Measurements from ENCODE around the gene TEX52. TPM values are rescaled to one million over a fixed set of nuclear protein-coding genes. Genes with fewer than 3 reads are reported as not detected.

The TEX52 gene
- total and polyA plus RNA-seq, 2 of the 13 experiments (the other 11 are each of a cell fraction or from before 2014, with no cell fraction given), result 0.05 TPM; not detected in 1

DNA sequence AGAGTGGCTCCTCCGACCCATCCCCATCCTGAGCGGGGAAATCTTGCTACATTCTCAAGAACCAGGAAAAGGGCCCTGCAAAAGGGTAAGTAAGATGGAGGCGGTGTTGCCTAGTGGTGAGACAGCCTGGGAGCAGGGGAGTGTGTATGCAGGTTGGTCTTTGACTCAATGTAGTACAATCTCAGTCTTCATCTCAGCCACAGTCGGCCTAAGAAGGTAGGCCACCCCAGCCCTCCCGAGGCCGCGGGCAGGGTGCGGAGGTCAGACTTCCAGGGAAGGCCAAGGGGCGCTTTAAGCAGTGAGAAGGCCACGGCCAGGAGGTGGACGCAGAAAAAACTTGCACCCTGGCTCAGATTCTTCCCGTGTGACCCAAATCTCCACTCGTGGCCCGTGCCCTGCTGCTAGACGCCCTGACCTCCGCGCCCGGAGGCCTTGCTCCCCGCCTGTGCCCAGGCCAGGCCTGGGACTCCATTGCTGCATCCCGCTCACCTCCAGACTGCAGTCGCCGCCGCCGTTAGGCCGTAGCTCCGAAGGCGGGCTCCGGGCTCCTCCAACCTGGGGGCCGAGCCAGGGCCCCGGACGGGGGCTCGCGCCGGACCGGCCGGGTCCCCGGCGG is 19.7 kb upstream of the TEX52 start (continued):
- TF ChIP-seq, protein P1, sequence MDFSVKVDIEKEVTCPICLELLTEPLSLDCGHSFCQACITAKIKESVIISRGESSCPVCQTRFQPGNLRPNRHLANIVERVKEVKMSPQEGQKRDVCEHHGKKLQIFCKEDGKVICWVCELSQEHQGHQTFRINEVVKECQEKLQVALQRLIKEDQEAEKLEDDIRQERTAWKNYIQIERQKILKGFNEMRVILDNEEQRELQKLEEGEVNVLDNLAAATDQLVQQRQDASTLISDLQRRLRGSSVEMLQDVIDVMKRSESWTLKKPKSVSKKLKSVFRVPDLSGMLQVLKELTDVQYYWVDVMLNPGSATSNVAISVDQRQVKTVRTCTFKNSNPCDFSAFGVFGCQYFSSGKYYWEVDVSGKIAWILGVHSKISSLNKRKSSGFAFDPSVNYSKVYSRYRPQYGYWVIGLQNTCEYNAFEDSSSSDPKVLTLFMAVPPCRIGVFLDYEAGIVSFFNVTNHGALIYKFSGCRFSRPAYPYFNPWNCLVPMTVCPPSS (IDR thresholded peaks at IDR 0.05), result no peak
- no peak for TF ChIP-seq NBN (conservative IDR thresholded peaks at IDR 0.05)
- TF ChIP-seq ZFP62 (CRISPR knock-in tag; IDR thresholded peaks at IDR 0.05), result no peak
- no peak for TF ChIP-seq ATM (IDR thresholded peaks at IDR 0.05; ENCODE audit: borderline replicate concordance)
- TF ChIP-seq, protein P2, sequence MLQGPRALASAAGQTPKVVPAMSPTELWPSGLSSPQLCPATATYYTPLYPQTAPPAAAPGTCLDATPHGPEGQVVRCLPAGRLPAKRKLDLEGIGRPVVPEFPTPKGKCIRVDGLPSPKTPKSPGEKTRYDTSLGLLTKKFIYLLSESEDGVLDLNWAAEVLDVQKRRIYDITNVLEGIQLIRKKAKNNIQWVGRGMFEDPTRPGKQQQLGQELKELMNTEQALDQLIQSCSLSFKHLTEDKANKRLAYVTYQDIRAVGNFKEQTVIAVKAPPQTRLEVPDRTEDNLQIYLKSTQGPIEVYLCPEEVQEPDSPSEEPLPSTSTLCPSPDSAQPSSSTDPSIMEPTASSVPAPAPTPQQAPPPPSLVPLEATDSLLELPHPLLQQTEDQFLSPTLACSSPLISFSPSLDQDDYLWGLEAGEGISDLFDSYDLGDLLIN (CRISPR knock-in tag; IDR thresholded peaks at IDR 0.05; ENCODE audit: borderline replicate concordance), result no peak
- TF ChIP-seq, protein P3, sequence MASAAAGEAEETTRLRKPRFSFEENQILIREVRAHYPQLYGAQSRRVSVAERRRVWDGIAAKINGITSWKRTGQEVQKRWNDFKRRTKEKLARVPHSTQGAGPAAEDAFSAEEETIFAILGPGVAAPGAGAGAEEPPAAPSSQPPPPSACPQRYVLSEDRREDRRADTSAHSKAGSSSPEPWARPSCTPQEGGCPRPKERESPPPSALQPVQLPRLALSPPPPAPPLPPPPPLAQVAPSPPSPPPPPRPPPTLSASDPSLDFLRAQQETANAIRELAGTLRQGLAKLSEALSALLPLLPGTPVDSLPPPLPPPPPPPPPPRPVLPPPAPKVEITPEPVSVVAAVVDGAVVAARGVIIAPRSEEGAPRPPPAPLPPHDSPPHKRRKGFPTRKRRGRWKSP (CRISPR knock-in tag; IDR thresholded peaks at IDR 0.05), result no peak
- TF ChIP-seq, protein P4, sequence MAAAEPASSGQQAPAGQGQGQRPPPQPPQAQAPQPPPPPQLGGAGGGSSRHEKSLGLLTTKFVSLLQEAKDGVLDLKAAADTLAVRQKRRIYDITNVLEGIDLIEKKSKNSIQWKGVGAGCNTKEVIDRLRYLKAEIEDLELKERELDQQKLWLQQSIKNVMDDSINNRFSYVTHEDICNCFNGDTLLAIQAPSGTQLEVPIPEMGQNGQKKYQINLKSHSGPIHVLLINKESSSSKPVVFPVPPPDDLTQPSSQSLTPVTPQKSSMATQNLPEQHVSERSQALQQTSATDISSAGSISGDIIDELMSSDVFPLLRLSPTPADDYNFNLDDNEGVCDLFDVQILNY (CRISPR knock-in tag; conservative IDR thresholded peaks at IDR 0.05), result 0 out of 2 replicates have a peak, but pooled peaks have one; percentile 37
- no peak for TF ChIP-seq CENPX (CRISPR knock-in tag; IDR thresholded peaks at IDR 0.05)
- no peak for TF ChIP-seq ZNF337 (CRISPR knock-in tag; IDR thresholded peaks at IDR 0.05; ENCODE audit: borderline replicate concordance, low read depth)
- no peak for TF ChIP-seq KDM4B (CRISPR knock-in tag; IDR thresholded peaks at IDR 0.05)
- no peak for TF ChIP-seq MTF1 (CRISPR knock-in tag; IDR thresholded peaks at IDR 0.05)
- TF ChIP-seq ZNF225 (CRISPR knock-in tag; IDR thresholded peaks at IDR 0.05), result no peak
- TF ChIP-seq GTF3A (CRISPR knock-in tag; conservative IDR thresholded peaks at IDR 0.05), result no peak
- TF ChIP-seq SIX4 (CRISPR knock-in tag; IDR thresholded peaks at IDR 0.05), result no peak
- no peak for TF ChIP-seq KLF12 (CRISPR knock-in tag; IDR thresholded peaks at IDR 0.05; ENCODE audit: borderline replicate concordance)
- no peak for TF ChIP-seq ZNF709 (CRISPR knock-in tag; IDR thresholded peaks at IDR 0.05)
- TF ChIP-seq ZNF720 (CRISPR knock-in tag; IDR thresholded peaks at IDR 0.05), result no peak
- no peak for TF ChIP-seq EZH2 (conservative IDR thresholded peaks at IDR 0.05; ENCODE audit: low read depth, low read length)
- TF ChIP-seq POLR2AphosphoS5 (IDR thresholded peaks at IDR 0.05; ENCODE audit: low read depth, low read length), result no peak
- no peak for TF ChIP-seq NR2F1 (CRISPR knock-in tag; IDR thresholded peaks at IDR 0.05)
- TF ChIP-seq STAT5B (CRISPR knock-in tag; IDR thresholded peaks at IDR 0.05), result no peak
- TF ChIP-seq ZSCAN9 (CRISPR knock-in tag; IDR thresholded peaks at IDR 0.05; ENCODE audit: borderline replicate concordance), result no peak

Data from HepG2 (cell line).